HUES64 (cell line): ENCODE results near the gene CDC6.

Experiments used
- H3K27ac ChIP-seq: 2 replicates; pipeline ENCODE4 v1.7.0; 2013; ENCODE audit warnings: low read depth, low read length, inconsistent platforms
- H3K27me3 ChIP-seq: 2 replicates; pipeline ENCODE4 v1.6.1; 2013; ENCODE audit warnings: mild to moderate bottlenecking, low read length; ENCODE audit not compliant: insufficient read depth
- H3K36me3 ChIP-seq: 2 replicates; pipeline ENCODE4 v1.6.1; 2013; ENCODE audit warnings: mild to moderate bottlenecking, low read length; ENCODE audit not compliant: insufficient read depth
- H3K4me1 ChIP-seq: 2 replicates; pipeline ENCODE4 v1.6.1; 2013; ENCODE audit warnings: mild to moderate bottlenecking, low read length, moderate library complexity; ENCODE audit not compliant: insufficient read depth
- H3K4me3 ChIP-seq: 2 replicates; pipeline ENCODE4 v1.5.1; 2013; ENCODE audit warnings: mild to moderate bottlenecking, low read length, moderate library complexity
- H3K9ac ChIP-seq: 2 replicates; pipeline ENCODE4 v1.6.1; 2013; ENCODE audit warnings: mild to moderate bottlenecking, low read depth, low read length
- H3K9me3 ChIP-seq: 2 replicates; pipeline ENCODE4 v1.6.1; 2013; ENCODE audit warnings: low read depth, low read length; ENCODE audit not compliant: insufficient read depth
- WGBS: fragments of 150-250, 120-280 bp; methylation state at CpG from one replicate; pipeline ENCODE4 v1.1.7; 2013; ENCODE audit warnings: missing lambda C conversion rate; 5-methylcytosine and 5-hydroxymethylcytosine counted together

CDC6 gene

DNA sequence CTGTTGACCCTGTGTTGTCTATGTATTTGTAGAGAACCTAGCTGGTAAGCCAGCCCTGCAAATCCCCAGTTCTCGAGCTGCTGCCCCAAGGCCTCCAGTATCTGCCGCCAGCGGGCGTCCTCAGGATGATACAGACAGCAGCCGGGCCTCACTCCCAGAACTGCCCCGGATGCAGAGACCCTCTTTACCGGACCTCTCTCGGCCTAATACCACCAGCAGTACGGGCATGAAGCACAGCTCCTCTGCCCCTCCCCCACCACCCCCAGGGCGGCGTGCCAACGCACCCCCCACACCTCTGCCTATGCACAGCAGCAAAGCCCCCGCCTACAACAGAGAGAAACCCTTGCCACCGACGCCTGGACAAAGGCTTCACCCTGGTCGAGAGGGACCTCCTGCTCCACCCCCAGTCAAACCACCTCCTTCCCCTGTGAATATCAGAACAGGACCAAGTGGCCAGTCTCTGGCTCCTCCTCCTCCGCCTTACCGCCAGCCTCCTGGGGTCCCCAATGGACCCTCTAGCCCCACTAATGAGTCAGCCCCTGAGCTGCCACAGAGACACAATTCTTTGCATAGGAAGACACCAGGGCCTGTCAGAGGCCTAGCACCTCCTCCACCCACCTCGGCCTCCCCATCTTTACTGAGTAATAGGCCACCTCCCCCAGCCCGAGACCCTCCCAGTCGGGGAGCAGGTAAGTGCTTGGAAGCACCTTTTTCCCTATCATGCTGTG, 23.1 kb upstream of the CDC6 start:
- H3K4me1 ChIP-seq, result no peaks in the 10 kb centered on the region; the same call in 1 of the 2 replicates
- H3K4me3 ChIP-seq, result no peak overlapping the region
- no peaks in the 10 kb centered on the region for H3K27me3 ChIP-seq
- no peak overlapping the region for H3K9ac ChIP-seq
- peaks cover 71% of the 10 kb centered on the region for H3K36me3 ChIP-seq
- 72% methylated on average over 21 of the region's 21 CpGs for WGBS
- no peak overlapping the region for H3K27ac ChIP-seq
- no peaks in the 10 kb centered on the region for H3K9me3 ChIP-seq

- Histone ChIP-seq H3K27ac (no peak overlapping the region), H3K4me1 (no peaks in the 10 kb centered on the region; the same call in 1 of the 2 replicates), H3K36me3 (peaks cover 66% of the 10 kb centered on the region), H3K27me3 (no peaks in the 10 kb centered on the region), H3K4me3 (no peak overlapping the region), H3K9me3 (no peaks in the 10 kb centered on the region), H3K9ac (no peak overlapping the region)
- whole genome bisulfite sequencing, result 92% methylated on average over 5 of the region's 5 CpGs
These were observed 22.3 kb upstream of the CDC6 start for GRCh38 chr17:40265337-40265736.

DNA sequence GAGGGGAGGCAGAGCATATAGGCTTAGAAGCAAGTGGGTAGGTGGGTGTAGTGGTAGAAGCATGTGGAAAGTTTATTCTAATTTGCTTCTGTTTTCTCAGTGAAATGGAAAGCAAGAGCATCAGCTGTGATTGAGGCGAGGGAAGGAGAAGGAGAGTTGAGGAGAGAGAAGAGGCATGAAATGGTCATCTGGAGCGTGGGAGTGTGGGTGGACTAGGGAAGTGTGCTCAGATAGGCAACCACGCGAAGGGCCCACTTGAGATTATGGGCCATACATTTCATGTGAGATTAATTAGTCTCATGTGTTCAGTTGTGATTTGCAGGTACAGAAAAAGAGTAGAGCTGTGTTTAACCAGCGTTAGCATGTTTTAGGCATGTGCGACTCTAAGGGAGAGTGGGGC, 20.8 kb upstream of the CDC6 start:
- Histone ChIP-seq H3K36me3 (peaks cover 68% of the 10 kb centered on the region), H3K4me3 (no peak overlapping the region), H3K27me3 (no peaks in the 10 kb centered on the region), H3K4me1 (no peaks in the 10 kb centered on the region; the same call in 1 of the 2 replicates), H3K9ac (no peak overlapping the region), H3K27ac (no peak overlapping the region), H3K9me3 (no peaks in the 10 kb centered on the region)
- WGBS, result 93% methylated on average over 6 of the region's 6 CpGs

GRCh38 chr17:40268141-40268712, 19.5 kb upstream of the CDC6 start:
- no peaks in the 10 kb centered on the region for H3K27me3 ChIP-seq
- H3K27ac ChIP-seq, result no peak overlapping the region
- H3K36me3 ChIP-seq, result peaks cover 64% of the 10 kb centered on the region
- H3K4me1 ChIP-seq, result no peaks in the 10 kb centered on the region; the same call in 1 of the 2 replicates
- no peak overlapping the region for H3K4me3 ChIP-seq
- no peak overlapping the region for H3K9ac ChIP-seq
- H3K9me3 ChIP-seq, result no peaks in the 10 kb centered on the region
- 93% methylated on average over 2 of the region's 2 CpGs for WGBS

DNA sequence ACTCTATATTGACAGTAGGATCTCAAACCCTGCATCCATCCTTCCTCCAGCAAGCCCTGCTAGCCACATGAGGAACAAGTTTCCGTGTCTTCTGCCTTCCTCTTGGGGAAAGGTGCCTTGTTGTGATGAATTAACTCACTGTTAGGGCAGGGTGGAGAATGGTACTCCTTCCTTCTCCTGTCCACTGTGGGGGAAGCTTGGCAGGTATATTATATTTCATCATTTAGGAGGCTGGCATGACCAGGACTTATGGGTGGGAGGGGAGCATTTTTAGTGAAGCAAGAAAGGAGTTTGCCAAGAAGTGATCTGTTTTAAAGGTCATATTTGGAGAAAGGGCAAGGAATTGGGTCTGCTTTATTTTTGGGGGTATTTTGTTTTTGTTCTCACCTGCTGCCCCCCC, 9.3 kb upstream of the CDC6 start:
- Histone ChIP-seq H3K27ac (no peak overlapping the region), H3K4me3 (no peak overlapping the region), H3K9me3 (no peaks in the 10 kb centered on the region), H3K36me3 (peaks cover 69% of the 10 kb centered on the region), H3K9ac (no peak overlapping the region), H3K4me1 (peaks cover 15% of the 10 kb centered on the region), H3K27me3 (no peaks in the 10 kb centered on the region)
- WGBS, result 83% methylated on average over 1 of the region's 1 CpG

- Histone ChIP-seq H3K4me1 (peaks cover 15% of the 10 kb centered on the region), H3K36me3 (peaks cover 60% of the 10 kb centered on the region), H3K9me3 (no peaks in the 10 kb centered on the region), H3K27me3 (no peaks in the 10 kb centered on the region), H3K4me3 (no peak overlapping the region), H3K9ac (no peak overlapping the region), H3K27ac (no peak overlapping the region)
- 95% methylated on average over 4 of the region's 4 CpGs for WGBS
These were observed 8.3 kb upstream of the CDC6 start for GRCh38 chr17:40279402-40279801.

GRCh38 chr17:40281663-40282062, 6.0 kb upstream of the CDC6 start:
- WGBS, result 57% methylated on average over 1 of the region's 2 CpGs
- H3K4me1 ChIP-seq, result peaks cover 15% of the 10 kb centered on the region
- H3K27ac ChIP-seq, result peak overlapping the region; percentile 72
- H3K36me3 ChIP-seq, result peaks cover 42% of the 10 kb centered on the region
- peak overlapping the region; percentile 32; the same call in 1 of the 2 replicates for H3K9ac ChIP-seq
- no peaks in the 10 kb centered on the region for H3K27me3 ChIP-seq
- no peaks in the 10 kb centered on the region for H3K9me3 ChIP-seq
- H3K4me3 ChIP-seq, result no peak overlapping the region

GRCh38 chr17:40283662-40284061, 4.0 kb upstream of the CDC6 start:
- Histone ChIP-seq H3K9ac (no peak overlapping the region), H3K4me3 (no peak overlapping the region), H3K4me1 (peaks cover 15% of the 10 kb centered on the region), H3K27ac (no peak overlapping the region), H3K36me3 (peaks cover 24% of the 10 kb centered on the region), H3K9me3 (no peaks in the 10 kb centered on the region), H3K27me3 (no peaks in the 10 kb centered on the region)
- 92% methylated on average over 1 of the region's 2 CpGs for WGBS

- Histone ChIP-seq H3K27ac (no peak overlapping the region), H3K9me3 (no peaks in the 10 kb centered on the region), H3K36me3 (peaks cover 22% of the 10 kb centered on the region), H3K9ac (no peak overlapping the region; the same call in 1 of the 2 replicates), H3K4me1 (peaks cover 15% of the 10 kb centered on the region), H3K4me3 (no peak overlapping the region), H3K27me3 (no peaks in the 10 kb centered on the region)
- WGBS, result 90% methylated on average over 2 of the region's 2 CpGs
These were observed 3.5 kb upstream of the CDC6 start for GRCh38 chr17:40284085-40284713.

DNA sequence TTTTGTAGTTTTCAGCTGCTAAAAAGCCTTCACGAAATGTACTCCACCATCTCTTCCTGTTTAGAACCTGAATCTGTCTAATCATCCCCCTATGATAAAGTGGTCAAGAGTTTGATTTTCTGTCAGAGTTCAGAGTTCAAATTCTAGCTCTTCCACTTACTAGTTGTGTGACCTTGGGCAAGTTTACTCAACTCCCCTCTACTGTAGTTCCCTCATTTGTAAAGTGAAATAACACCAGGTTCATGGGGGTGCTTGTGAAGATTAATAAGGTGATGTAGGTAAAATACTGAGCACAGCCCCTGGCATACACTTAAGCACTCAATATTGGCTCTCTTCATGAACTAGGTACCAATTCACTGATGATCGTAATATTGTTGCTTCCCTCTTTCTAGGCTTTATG, 1.2 kb upstream of the CDC6 start:
- Histone ChIP-seq H3K27me3 (no peaks in the 10 kb centered on the region), H3K4me1 (peaks cover 10% of the 10 kb centered on the region), H3K9ac (no peak overlapping the region), H3K27ac (no peak overlapping the region), H3K9me3 (no peaks in the 10 kb centered on the region), H3K4me3 (no peak overlapping the region), H3K36me3 (peaks cover 31% of the 10 kb centered on the region)
- WGBS, result 90% methylated on average over 2 of the region's 2 CpGs

DNA sequence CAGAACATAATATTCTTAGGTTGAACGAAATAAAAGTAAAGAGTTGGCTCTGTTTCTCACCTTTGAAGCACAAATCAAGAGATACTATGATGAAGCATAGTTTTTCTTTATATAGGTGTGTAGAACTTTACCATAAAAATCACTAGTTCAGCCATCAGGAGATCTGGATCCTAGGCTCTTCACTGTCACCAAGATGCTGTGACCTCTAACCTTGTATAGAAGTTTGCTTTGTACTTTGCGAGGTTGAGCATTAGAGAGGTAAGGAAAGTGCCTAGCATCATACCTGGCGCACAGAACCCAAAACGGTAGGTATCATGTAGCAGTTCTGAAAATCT, 553 bp upstream of the CDC6 start:
- H3K4me1 ChIP-seq, result peaks cover 4% of the 10 kb centered on the region
- H3K9ac ChIP-seq, result no peak overlapping the region
- no peak overlapping the region for H3K27ac ChIP-seq

More for the DNA sequence above, 553 bp upstream of the CDC6 start:
- no peaks in the 10 kb centered on the region for H3K9me3 ChIP-seq
- H3K27me3 ChIP-seq, result no peaks in the 10 kb centered on the region
- H3K4me3 ChIP-seq, result peak overlapping the region; percentile 32
- peaks cover 36% of the 10 kb centered on the region for H3K36me3 ChIP-seq
- WGBS, result 31% methylated on average over 3 of the region's 4 CpGs
